ENCODE results near the gene NECTIN1. TPM values are rescaled to one million over a fixed set of nuclear protein-coding genes. Genes with fewer than 3 reads are reported as not detected.
A peak's percentile ranks its signal among the peaks of the same experiment; 100 is the strongest.

NECTIN1 gene
- polyA plus RNA-seq, 3 donors: 39.6 to 48.6 (median 45.9) TPM

DNA sequence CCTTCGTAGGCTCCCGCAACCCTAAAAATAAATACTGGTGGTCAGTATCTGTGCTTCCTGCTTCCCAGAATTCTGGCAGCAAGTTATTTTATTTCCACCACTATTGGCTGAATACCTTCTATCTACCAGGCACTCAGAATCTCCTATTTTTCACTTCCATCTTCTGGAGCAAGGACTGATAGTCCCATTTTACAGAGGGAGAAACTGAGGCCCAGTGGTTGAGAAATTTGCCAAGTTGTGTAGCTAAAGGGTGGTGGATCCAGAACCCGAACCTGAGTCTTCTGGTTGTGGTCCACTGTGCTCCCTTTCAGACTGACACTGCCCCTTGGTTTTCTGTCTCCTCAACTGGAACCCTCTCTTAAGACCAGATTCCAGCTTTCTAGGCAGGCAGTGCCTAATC lies 31.6 kb downstream of the NECTIN1 start:
- DNase-seq: no peak

GRCh38 chr11:119696378-119697222 lies 32.4 kb downstream of the NECTIN1 start:
- DNase-seq: no peak

DNA sequence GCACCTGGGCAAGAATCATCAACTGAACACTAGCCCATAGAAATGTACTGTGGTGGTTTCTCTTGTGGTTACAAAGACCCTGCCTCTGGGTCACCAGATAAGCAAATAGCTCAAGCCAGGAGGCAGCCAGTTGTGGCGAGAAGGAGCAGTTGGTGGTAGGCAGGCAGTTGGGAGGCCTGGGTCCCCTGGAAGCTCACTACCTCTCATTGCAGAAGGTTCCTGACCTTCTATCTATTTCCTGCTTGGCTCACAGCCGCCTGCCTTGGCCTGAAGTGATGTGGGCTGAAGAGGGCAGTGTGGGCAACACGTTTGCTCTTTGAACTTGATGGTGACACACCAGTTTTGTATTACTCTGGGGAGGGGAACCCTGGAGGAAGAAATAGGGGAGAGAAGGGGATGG lies 34.7 kb downstream of the NECTIN1 start:
- DNase-seq: no peak

- no peak for DNase-seq
Observed at GRCh38 chr11:119693253-119693815, 35.7 kb downstream of the NECTIN1 start.

DNA sequence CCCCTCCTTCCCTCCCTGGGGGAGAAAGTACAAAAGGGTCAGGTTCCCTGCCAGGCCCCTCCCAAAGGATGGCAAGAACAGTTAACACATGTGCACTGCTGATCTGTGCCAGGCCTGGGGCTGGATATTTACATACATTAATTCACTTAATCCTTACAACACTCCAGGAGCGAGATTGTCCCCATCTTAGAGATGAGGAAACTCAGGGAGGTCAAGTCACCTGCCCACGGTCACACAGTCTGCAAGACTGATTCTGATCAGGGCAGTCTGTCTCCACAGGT lies 36.5 kb downstream of the NECTIN1 start:
- DNase-seq: no peak

DNA sequence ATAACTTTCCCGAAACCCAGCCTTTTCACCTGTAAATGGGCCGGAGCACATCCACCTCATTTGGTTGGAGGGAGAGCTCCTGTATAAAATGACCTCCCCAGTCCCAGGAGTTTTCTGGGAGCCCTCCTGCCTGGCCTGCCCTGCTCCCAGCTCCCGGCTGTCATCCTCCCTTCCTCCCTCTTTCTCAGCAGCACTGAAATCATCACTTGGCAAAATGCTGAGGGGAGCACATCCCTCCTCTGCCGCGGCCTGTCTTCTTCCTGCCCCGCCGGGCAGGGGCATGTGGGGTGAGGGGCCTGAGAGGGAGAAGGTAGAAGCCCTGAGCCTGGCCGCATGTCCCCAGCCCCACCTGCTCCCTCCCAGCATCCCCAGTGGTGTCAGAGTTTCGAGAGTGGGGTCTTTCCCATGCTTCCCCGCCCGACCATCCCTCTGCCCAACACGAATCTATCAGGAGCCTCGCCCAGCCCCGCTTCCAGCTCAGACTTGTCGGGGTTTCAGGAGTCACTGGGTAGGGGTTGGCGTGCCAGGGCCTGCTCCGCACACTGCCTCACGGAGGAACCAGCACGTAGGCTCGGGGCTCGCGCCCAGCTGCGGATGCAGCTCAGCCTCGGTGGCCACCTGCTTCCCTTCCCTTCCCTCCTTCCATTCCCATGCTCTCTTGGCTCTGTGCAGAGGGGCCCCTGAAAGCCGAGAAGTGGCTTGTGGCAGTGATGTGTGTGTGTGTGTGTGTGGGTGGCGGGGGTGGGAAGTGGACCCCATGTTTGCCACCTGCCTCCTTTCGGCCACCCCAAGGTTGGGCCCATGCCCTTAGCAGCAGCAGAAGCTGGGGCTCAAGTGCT lies 37.1 kb downstream of the NECTIN1 start:
- no peak for DNase-seq

- DNase-seq: no peak
Observed at GRCh38 chr11:119691020-119691666, 37.9 kb downstream of the NECTIN1 start.

DNA sequence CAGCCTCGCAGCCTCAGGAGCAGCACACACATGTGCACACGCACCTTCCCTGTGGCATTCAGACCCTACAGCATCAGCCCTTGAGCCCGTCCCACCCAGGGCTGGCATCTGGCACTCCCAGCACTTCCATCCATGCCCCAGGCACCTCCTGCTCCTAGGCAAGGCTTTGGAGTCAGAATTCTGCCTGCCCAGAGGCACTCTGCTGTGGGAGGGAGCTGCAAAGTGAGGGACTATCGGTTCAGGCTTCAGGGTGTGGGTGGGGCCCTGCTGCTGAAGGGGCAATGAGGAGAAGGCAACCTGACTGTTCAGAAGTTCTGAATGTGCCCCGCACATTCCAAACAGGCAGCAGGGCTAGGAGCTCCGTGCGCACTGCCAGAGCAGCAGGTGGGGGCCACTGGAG lies 39.7 kb downstream of the NECTIN1 start:
- DNase-seq: no peak

DNA sequence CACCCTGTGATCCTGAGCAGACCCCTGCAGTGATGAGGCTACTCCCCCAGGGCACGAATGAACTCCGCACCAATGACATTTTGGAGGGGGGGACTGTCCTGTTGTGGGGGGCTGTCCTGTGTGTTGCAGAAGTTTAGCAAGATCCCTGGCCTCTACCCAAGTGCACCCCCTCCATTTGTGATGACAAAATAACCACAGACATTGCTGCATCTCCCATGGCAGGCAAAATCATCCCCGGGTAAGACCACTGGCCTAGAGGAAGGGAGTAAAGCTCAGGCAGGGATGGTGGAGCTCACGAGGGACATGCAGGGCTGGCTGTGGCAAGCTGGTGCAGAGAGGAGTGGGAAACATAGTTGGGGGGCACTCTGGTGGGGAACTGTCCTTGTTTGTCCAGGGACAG lies 40.6 kb downstream of the NECTIN1 start:
- DNase-seq: no peak

DNA sequence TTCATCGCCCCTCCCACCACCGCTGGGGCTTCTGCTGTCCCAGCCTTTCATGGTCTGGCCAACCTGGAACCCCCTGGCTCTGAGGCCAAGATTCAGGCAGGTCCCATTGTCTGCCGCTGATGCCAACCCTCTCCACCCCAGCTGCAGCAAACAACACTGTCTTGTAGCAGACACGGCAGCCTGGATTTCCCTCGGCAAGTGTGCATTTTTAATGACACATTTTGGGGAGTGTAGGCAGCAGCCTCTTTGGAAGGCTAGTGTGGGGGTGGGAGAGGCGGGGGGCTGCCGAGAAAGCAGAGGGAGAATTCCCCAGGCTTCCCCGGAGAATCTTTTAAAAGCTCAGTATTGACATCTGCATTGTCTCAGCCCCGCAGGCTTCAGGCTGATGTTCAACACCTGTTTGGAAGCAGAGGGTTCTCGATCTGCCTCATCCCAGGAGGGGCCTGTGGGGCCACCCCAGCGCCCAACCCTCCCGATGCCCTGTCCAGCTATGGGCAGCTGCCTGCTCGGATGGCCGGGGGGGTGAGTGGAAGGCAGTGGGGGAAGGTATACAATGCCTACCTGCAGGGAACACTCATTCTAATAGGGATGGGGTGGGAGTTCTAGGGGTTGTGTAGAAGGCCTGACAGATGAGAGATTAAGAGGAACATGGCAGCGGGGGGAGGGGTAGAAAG lies 41.5 kb downstream of the NECTIN1 start:
- no peak for DNase-seq

- DNase-seq: no peak
Observed at GRCh38 chr11:119686177-119686882, 42.7 kb downstream of the NECTIN1 start.

- DNase-seq: peak; percentile 86
Observed at GRCh38 chr11:119685111-119685746, 43.8 kb downstream of the NECTIN1 start.

- peak; percentile 62 for DNase-seq
Observed at GRCh38 chr11:119684361-119685110, 44.5 kb downstream of the NECTIN1 start.

GRCh38 chr11:119683783-119684182 lies 45.2 kb downstream of the NECTIN1 start:
- DNase-seq: no peak

DNA sequence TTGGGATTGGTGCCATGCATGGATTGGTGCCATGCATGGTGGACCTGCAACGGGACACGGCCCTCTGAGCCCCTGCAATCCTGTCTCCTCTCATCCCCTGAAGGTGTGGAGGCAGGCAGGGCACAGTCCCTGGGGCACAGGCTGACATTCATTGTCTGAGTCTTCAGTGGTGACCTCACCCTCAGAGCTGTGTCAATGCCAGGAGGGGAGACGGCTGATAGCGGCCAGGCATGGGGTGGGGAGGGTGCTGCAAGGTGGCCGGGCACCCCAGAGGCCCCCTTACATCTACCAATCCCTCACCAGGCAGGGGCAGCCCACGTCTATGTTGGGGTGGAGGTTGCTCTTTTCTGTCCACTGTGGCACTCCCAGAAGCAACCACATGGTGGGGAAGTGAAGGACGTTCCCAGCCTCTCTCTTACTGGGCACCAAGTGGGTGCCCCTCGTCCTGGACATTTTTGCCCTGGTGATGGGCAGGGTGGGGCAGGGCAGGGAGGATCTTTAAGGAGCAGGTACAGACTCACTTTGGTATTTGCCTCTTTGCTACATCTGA lies 47.6 kb downstream of the NECTIN1 start:
- DNase-seq: no peak

DNA sequence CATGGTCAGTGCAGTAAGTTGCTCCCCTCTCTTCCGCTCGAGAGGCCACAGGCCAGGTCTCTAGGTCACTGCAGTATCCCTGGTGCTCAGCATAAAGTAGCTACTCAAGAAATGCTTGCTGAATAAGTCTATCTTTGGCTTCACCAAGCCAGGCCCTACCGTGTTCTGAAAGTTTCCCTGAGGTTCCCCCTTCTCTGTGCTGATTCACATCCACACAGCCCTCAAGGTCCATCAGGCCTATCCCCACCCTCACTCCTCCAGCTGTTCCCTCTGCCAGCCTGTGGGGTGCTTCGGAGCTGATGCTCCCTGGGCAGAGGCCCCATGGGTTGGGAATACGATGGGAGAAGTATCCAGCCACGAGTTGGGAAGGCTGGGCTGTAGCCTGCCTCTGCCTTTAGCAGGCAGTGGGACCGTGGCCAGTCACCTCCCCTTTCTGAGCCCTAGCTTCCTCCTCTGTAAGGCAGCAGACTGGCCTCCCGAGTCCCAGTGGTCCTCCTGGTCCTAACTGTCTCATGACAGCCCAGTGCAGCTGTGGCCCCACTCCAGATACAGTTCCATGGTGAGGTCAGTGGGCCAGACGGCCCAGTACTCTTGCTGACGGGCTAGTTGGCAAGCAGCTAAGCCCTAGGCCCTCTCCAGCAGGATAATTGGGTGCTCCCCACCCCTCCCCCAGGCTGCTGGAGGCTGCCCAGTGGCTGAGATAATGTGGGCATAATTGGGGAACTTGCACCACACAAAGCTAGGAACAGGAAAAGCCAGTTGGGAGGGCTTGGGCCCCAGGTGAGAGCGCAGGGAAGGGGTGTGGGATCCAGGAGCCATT lies 48.2 kb downstream of the NECTIN1 start:
- DNase-seq: no peak

- no peak for DNase-seq
Observed at GRCh38 chr11:119679346-119679745, 49.7 kb downstream of the NECTIN1 start.

DNA sequence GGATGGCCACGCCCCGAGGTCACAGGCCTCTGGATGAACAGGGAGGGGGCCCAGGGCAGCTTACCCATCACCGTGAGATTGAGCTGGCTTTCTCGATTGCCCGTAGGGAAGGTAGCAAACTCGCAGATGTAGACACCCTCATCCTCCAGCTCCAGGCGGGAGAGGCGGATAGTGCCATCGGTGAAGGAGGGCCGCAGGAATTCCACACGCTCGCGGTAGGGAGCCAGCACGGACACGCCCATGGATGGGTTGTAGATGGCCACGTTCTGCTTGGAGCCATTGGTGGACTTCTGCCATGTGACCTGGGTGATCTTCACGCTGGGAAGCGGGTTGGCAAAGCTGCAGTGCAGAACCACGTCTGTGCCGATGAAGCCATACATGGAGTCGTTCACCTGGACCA lies 50.6 kb downstream of the NECTIN1 start:
- no peak for DNase-seq

- DNase-seq: no peak
Observed at GRCh38 chr11:119677840-119678239, 51.2 kb downstream of the NECTIN1 start.
